Panc1 (cell line): ENCODE data around the gene FAM117B. TPM values are rescaled to one million over a fixed set of nuclear protein-coding genes. Genes with fewer than 3 reads are reported as not detected.

Experiments used
- ATAC-seq: fragments of 200-7000 bp; cut with Tn5 transposase; 2 replicates; pipeline ENCODE4 v1.9.1; 2020; ENCODE audit warnings: mild to moderate bottlenecking, moderate library complexity
- BruUV-seq: library from RNA; stranded (reverse); fragments of 400-500 nt; replicated peaks from 2 replicates; lab custom pipeline; 2021; lab: Mats Ljungman, UMichigan
- CTCF ChIA-PET: fragments of 300-600 bp; sonication (Branson Sonifier 250); formaldehyde crosslinking; loops from one replicate; lab custom pipeline; 2022; ENCODE audit warnings: antibody characterized with exemption; lab: Charles Lee
- POLR2A ChIA-PET: fragments of 300-600 bp; sonication (Branson Sonifier 250); formaldehyde crosslinking; loops from one replicate; lab custom pipeline; 2022; ENCODE audit warnings: antibody characterized with exemption; lab: Charles Lee
- DNase-seq: peaks from one replicate; pipeline ENCODE4 v3.0.0-alpha.2; 2010; ENCODE audit warnings: low read depth, low spot score
- H3K27ac ChIP-seq: 2 replicates; pipeline ENCODE4 v1.5.1; 2011; ENCODE audit warnings: mild to moderate bottlenecking, low read length, inconsistent platforms
- H3K27me3 ChIP-seq: fragments of 200-500 bp; sonication (Bioruptor generic); 2 replicates; pipeline ENCODE4 v1.6.0; 2014; ENCODE audit warnings: low read length, inconsistent platforms; ENCODE audit not compliant: control insufficient read depth, insufficient read depth
- H3K36me3 ChIP-seq: fragments of 200-500 bp; sonication (Bioruptor generic); 2 replicates; pipeline ENCODE4 v1.5.1; 2014; ENCODE audit warnings: inconsistent platforms, mild to moderate bottlenecking, low read length, moderate library complexity; ENCODE audit not compliant: control insufficient read depth, insufficient read depth
- H3K4me1 ChIP-seq: 2 replicates; pipeline ENCODE4 v1.5.1; 2011; ENCODE audit warnings: inconsistent platforms, mild to moderate bottlenecking, low read length, moderate library complexity; ENCODE audit not compliant: control insufficient read depth, insufficient read depth
- H3K4me3 ChIP-seq, 2 experiments: 2 replicates each; pipeline ENCODE4 v1.5.1; 2011 to 2012; ENCODE audit warnings: low read depth in 2 of 2, low read length in 2 of 2, mild to moderate bottlenecking in 2 of 2, inconsistent platforms in 1 of 2, moderate library complexity in 1 of 2
- H3K9me3 ChIP-seq: fragments of 200-500 bp; sonication (Bioruptor generic); 2 replicates; pipeline ENCODE4 v1.5.1; 2014; ENCODE audit warnings: low read depth, mild to moderate bottlenecking, inconsistent platforms, low read length, moderate library complexity; ENCODE audit not compliant: control insufficient read depth, insufficient read depth
- CTCF ChIP-seq: fragments of 450-650 bp; IDR thresholded peaks from 2 replicates; pipeline ENCODE4 v1.5.1; 2017; ENCODE audit warnings: mild to moderate bottlenecking
- POLR2AphosphoS5 ChIP-seq: IDR thresholded peaks from 2 replicates; pipeline ENCODE4 v1.6.1; 2012; ENCODE audit warnings: mild to moderate bottlenecking, low read depth, low read length, moderate library complexity
- REST ChIP-seq, 2 experiments: IDR thresholded peaks; 2 replicates each; pipeline ENCODE4 v1.6.1; 2011 to 2012; ENCODE audit warnings: low read depth in 2 of 2, control low read depth in 1 of 2, low read length in 1 of 2, mild to moderate bottlenecking in 1 of 2, moderate library complexity in 1 of 2; ENCODE audit not compliant: insufficient read depth in 1 of 2
- SIN3A ChIP-seq: IDR thresholded peaks from 2 replicates; pipeline ENCODE4 v1.6.1; 2012; ENCODE audit warnings: low read depth, mild to moderate bottlenecking, low read length, moderate library complexity, borderline replicate concordance; ENCODE audit not compliant: insufficient read depth
- TCF7L2 ChIP-seq: IDR thresholded peaks from 2 replicates; pipeline ENCODE4 v1.6.1; 2011; ENCODE audit warnings: mild to moderate bottlenecking, low read depth, low read length, inconsistent platforms
- in situ Hi-C: cut with HindIII; loops from 2 replicates; pipeline ENCODE4 v1.10.0; 2016; ENCODE audit warnings: low sequenced_read_pairs, low pct_unique_long_range_greater_than_20kb
- intact Hi-C: fragments of 100-400 bp; cut with micrococcal nuclease; formaldehyde crosslinking; loops from one replicate; pipeline ENCODE4 v1.10.0; 2022; ENCODE audit not compliant: unreplicated experiment
- total RNA-seq: library from RNA; stranded (reverse); gene quantifications from one replicate; pipeline ENCODE4 v1.2.1, GENCODE V29; 2021; ENCODE audit not compliant: unreplicated experiment

Gene FAM117B
- total RNA-seq, 1 experiment from 2014 or later, result 7.8 TPM

GRCh38 chr2:202653890-202654289 is 19.1 kb downstream of the FAM117B start:
- no TSS peak for BruUV-seq
- Histone ChIP-seq H3K36me3 (no peaks in the 10 kb centered on the region), H3K4me1 (no peaks in the 10 kb centered on the region), H3K9me3 (no peaks in the 10 kb centered on the region), H3K4me3 (no peak overlapping the region), H3K27me3 (no peaks in the 10 kb centered on the region), H3K27ac (no peak overlapping the region)
- TF ChIP-seq REST (IDR thresholded peaks at IDR 0.05; ENCODE audit: insufficient read depth in 1 of 2, low read depth in 2 of 2, low read length in 1 of 2) (no peak), POLR2AphosphoS5 (no peak), CTCF (no peak), SIN3A (no peak), TCF7L2 (no peak)
- CTCF ChIA-PET, result no interaction called here
- intact Hi-C loops, result no loop called here
- POLR2A ChIA-PET, result no interaction called here
- no peak for DNase-seq
- in situ Hi-C loops, result no loop called here
- ATAC-seq, result no peak

GRCh38 chr2:202657876-202658275 is 23.1 kb downstream of the FAM117B start:
- H3K36me3 ChIP-seq, result no peaks in the 10 kb centered on the region
- H3K27ac ChIP-seq, result no peak overlapping the region
- in situ Hi-C loops, result no loop called here
- no peaks in the 10 kb centered on the region for H3K4me1 ChIP-seq
- H3K27me3 ChIP-seq, result no peaks in the 10 kb centered on the region
- TF ChIP-seq SIN3A, result no peak
- no peak for TF ChIP-seq CTCF
- no peak for TF ChIP-seq REST (IDR thresholded peaks at IDR 0.05; ENCODE audit: insufficient read depth in 1 of 2, low read depth in 2 of 2, low read length in 1 of 2)
- no peak for TF ChIP-seq TCF7L2
- no peak for TF ChIP-seq POLR2AphosphoS5
- ATAC-seq, result no peak
- no peak for DNase-seq
- no peaks in the 10 kb centered on the region for H3K9me3 ChIP-seq
- CTCF ChIA-PET, result no interaction called here
- BruUV-seq, result no TSS peak
- H3K4me3 ChIP-seq, result no peak overlapping the region
- POLR2A ChIA-PET, result no interaction called here
- intact Hi-C loops, result no loop called here
